ENCODE data around the gene MTHFS. TPM values are rescaled to one million over a fixed set of nuclear protein-coding genes. Genes with fewer than 3 reads are reported as not detected.

Gene MTHFS
- polyA plus RNA-seq, 1 donor from 2014 or later, result 61.3 TPM

DNA sequence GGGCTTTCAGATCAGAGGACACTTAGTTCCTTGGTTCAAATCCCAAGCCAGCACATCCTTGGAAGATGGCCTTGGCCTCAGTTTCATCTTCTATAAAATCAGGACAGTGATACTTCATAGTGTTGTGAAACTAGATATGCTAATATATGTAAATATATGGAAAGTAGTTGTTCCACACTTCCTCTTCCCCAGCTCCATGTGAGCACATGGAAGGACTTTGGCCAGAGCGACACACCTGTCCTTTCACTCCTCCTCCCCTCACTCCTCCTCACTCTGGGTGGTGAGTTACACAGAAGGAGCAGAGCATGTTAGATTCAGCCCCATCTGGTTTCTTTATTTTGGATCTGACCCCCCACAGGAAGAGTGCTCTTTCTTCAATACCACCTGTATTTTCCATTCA lies 65.2 kb downstream of the MTHFS start:
- no peak overlapping the region for H3K4me3 Mint-ChIP-seq
- H3K36me3 Mint-ChIP-seq, result peaks cover 12% of the 10 kb centered on the region
- no peaks in the 10 kb centered on the region for H3K4me1 Mint-ChIP-seq
- H3K9me3 Mint-ChIP-seq, result peaks cover 0 to 5% (median 0%) of the 10 kb centered on the region in 3 donors
- no peak overlapping the region for H3K27ac Mint-ChIP-seq
- no peaks in the 10 kb centered on the region for H3K27me3 Mint-ChIP-seq

DNA sequence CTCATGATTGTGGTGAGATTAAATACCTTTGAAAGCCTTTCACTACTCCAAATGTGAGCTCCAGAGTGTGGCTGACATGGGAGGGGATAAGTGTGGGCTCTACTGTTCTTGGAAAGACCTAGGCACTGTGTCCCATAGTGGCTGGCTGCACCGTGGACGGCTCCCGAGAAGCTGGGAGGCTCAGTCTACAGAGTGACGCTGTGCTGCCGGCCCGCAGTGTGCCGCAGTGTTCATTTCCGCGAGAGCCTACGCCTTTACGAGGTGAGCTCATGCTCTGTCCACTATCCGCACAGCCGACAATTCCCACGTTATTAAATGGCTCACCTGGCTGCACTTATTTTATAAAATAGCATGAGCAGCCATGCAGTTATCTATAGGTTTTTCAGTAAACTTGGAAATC lies 66.9 kb downstream of the MTHFS start:
- Mint-ChIP-seq H3K4me1 (no peaks in the 10 kb centered on the region), H3K36me3 (peaks cover 13% of the 10 kb centered on the region), H3K27ac (peak overlapping the region in 1 of 3 donors; percentile 52), H3K4me3 (no peak overlapping the region), H3K9me3 (peaks cover 0 to 5% (median 0%) of the 10 kb centered on the region in 3 donors), H3K27me3 (no peaks in the 10 kb centered on the region)

DNA sequence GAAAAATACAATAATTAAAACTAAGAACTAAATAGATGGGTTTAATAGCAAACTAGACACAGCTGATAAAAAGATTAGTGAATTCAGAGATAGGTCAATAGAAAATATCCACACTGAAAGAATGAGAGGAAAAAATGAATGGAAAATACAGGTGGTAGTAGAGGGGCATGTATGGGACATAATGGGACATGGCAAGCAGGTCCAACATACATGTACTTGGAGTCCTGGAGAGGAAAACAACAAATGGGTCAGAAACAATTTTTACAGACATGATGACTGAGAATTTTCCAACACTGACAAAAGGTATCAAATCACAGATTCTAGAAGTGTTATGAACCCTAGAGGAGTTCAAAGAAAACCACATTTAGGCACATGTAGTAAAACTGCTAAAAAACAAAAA lies 68.4 kb downstream of the MTHFS start:
- H3K9me3 Mint-ChIP-seq, result peaks cover 0 to 5% (median 0%) of the 10 kb centered on the region in 3 donors
- no peaks in the 10 kb centered on the region for H3K4me1 Mint-ChIP-seq
- no peaks in the 10 kb centered on the region for H3K27me3 Mint-ChIP-seq
- H3K4me3 Mint-ChIP-seq, result no peak overlapping the region
- no peak overlapping the region for H3K27ac Mint-ChIP-seq
- peaks cover 9% of the 10 kb centered on the region for H3K36me3 Mint-ChIP-seq

DNA sequence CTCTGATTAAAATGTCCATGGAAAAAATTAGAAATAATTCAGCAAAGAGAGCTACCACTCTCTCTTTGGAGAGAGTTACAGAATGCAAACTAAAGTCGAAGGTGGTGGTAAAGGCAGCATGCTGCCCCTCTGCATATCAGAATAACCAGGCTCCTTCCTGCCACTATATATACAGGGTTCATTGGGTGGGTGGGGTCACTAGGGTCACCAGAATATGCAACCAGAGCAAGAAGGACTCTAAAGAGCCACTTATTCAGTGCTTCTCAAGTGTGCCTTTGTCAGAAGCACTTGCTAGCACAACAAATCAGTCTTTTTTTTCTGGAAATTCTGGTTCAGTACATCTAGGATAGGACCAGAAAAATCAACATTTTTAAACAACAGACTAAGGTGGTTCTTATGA lies 70.0 kb downstream of the MTHFS start:
- H3K27ac Mint-ChIP-seq, result no peak overlapping the region
- H3K9me3 Mint-ChIP-seq, result peaks cover 0 to 5% (median 0%) of the 10 kb centered on the region in 3 donors
- H3K27me3 Mint-ChIP-seq, result no peaks in the 10 kb centered on the region
- H3K4me1 Mint-ChIP-seq, result no peaks in the 10 kb centered on the region
- H3K4me3 Mint-ChIP-seq, result no peak overlapping the region
- peaks cover 7% of the 10 kb centered on the region for H3K36me3 Mint-ChIP-seq

DNA sequence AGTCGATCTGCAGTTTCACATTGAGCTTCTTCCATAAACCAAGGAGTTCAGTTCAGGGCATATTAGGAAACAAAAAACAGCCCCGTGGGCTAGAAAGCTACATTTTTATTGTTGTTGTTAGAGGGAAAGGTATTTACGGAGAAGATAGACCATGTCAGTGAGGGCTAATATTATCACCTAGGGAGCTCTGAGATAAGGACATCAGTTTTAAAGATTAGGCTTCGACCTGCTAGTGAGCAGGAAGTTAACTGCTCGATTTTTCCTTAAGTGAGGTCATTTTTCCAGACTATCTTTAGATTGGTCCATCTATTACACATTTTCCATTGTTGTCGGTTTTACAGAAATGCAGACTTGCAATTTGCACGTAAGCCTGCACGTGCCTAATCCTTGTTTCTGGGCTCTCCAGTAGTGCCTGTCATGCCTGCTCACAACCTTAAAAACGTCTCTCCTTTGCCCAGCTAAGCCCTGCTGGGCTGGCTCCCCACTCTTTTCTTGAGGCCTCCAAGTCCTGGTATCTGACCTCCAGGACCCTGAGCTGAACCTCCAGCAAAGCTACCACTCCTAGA lies 72.6 kb downstream of the MTHFS start:
- Mint-ChIP-seq H3K4me1 (no peaks in the 10 kb centered on the region), H3K36me3 (peaks cover 7% of the 10 kb centered on the region), H3K27ac (no peak overlapping the region), H3K9me3 (peaks cover 5 to 13% (median 7%) of the 10 kb centered on the region in 3 donors), H3K4me3 (no peak overlapping the region), H3K27me3 (no peaks in the 10 kb centered on the region)

DNA sequence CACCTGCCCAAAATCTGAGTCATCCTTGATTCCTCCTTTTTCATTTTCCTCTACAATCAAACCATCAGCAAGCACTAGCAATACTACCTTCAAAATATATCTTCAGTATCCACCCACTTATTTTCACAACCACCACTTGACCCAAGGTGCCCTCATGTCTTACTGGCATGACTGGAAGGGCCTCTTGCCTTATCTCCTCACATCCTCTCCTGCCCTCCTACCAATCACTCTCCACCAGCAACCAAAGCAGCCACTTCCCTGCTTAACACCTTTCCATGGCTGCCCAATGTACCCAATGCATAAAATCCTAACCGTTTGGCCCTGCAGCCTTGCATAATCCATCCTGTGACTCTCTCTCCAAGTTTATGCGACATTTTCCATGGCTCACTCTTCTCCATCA lies 76.0 kb downstream of the MTHFS start:
- Mint-ChIP-seq H3K4me1 (no peaks in the 10 kb centered on the region), H3K27me3 (no peaks in the 10 kb centered on the region), H3K4me3 (no peak overlapping the region), H3K36me3 (no peaks in the 10 kb centered on the region), H3K9me3 (peaks cover 5 to 8% (median 8%) of the 10 kb centered on the region in 3 donors), H3K27ac (no peak overlapping the region)

DNA sequence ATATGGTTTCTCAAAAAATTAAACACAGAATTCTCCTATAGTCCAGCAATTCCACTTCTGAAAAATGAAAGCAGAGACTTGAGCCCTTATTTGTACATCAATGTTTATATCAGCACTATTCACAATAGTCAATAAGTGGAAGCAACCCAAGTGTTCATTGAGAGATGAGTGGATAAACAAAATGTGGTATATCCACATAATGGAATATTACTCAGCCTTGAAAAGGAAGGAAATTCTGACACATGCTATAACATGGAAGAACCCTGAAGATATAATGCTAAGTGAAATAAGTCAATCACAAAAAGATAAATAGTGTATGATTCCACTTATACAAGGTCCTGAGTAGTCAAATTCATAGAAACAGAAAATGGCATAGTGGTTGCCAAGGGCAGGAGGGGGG lies 76.6 kb downstream of the MTHFS start:
- no peaks in the 10 kb centered on the region for H3K4me1 Mint-ChIP-seq
- H3K4me3 Mint-ChIP-seq, result no peak overlapping the region
- H3K27ac Mint-ChIP-seq, result no peak overlapping the region
- H3K27me3 Mint-ChIP-seq, result no peaks in the 10 kb centered on the region
- H3K9me3 Mint-ChIP-seq, result peaks cover 5 to 8% (median 8%) of the 10 kb centered on the region in 3 donors
- no peaks in the 10 kb centered on the region for H3K36me3 Mint-ChIP-seq

DNA sequence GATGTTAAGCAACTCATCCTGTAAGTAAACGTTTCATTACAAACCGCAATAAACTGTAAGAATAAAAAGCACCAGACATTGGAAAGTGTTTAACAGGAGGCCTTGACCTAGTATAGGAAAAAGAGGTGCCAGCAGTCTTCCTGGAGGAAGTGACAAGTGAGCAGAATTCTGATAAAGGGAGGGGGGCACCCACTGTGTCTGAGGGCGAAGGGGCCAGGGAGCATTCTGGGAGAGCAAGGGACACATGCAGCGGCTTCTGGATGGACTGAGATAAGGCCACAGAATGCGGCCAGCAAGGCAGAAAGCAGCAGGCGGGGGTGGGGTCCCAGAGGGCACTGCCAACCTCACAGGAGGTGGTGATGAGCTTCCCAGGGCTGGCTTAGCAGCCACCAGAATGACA lies 80.2 kb downstream of the MTHFS start:
- Mint-ChIP-seq H3K4me1 (no peaks in the 10 kb centered on the region), H3K9me3 (peaks cover 7 to 8% (median 8%) of the 10 kb centered on the region in 3 donors), H3K36me3 (peaks cover 2% of the 10 kb centered on the region), H3K27me3 (no peaks in the 10 kb centered on the region), H3K27ac (no peak overlapping the region), H3K4me3 (no peak overlapping the region)

DNA sequence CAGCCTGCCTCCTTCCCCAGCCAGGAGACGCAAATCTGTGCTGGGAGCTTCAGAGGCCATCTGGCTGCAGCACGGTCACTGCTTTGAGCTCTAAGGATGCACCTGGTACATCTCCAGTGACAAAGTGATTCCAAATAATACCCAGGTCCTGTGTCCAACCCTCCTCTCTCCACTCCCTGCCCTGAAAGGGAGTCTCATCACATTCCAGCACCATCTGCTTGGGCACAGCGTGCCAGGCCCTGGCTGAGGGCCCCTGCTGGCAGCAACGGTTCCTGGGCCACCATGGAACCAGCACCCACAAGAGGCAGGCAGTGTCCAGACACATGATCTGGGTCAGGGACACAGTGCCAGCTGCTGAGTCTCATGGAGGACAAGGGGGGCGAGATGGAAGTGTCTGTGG lies 81.3 kb downstream of the MTHFS start:
- peaks cover 2% of the 10 kb centered on the region for H3K36me3 Mint-ChIP-seq
- no peak overlapping the region for H3K4me3 Mint-ChIP-seq
- H3K27me3 Mint-ChIP-seq, result no peaks in the 10 kb centered on the region
- H3K27ac Mint-ChIP-seq, result no peak overlapping the region
- no peaks in the 10 kb centered on the region for H3K4me1 Mint-ChIP-seq
- peaks cover 3 to 8% (median 4%) of the 10 kb centered on the region in 3 donors for H3K9me3 Mint-ChIP-seq

DNA sequence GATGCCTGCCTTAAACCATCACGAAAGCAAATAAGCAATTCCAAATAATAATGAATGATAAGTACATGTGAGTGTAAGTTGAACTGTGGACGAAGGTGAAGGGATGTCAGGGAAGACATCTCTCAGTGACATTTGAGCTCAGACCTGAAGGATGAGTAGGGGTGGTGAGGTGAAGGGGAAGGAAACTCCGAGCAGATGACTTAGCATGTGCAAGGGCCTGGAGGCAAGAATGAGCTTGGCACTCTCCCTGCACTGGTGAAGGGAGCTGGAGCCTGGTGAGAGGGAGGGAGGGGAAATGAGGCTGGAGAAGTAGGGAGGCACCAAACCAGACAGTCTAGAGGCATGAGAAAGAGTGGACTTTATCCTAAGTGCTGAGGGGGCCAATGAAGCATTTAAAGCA lies 84.3 kb downstream of the MTHFS start:
- peaks cover 0 to 4% (median 1%) of the 10 kb centered on the region in 3 donors for H3K9me3 Mint-ChIP-seq
- peaks cover 5% of the 10 kb centered on the region for H3K36me3 Mint-ChIP-seq
- no peak overlapping the region for H3K4me3 Mint-ChIP-seq
- H3K27me3 Mint-ChIP-seq, result no peaks in the 10 kb centered on the region
- H3K27ac Mint-ChIP-seq, result peak overlapping the region in 1 of 3 donors; percentile 23
- H3K4me1 Mint-ChIP-seq, result peaks cover 0 to 2% (median 0%) of the 10 kb centered on the region in 3 donors

DNA sequence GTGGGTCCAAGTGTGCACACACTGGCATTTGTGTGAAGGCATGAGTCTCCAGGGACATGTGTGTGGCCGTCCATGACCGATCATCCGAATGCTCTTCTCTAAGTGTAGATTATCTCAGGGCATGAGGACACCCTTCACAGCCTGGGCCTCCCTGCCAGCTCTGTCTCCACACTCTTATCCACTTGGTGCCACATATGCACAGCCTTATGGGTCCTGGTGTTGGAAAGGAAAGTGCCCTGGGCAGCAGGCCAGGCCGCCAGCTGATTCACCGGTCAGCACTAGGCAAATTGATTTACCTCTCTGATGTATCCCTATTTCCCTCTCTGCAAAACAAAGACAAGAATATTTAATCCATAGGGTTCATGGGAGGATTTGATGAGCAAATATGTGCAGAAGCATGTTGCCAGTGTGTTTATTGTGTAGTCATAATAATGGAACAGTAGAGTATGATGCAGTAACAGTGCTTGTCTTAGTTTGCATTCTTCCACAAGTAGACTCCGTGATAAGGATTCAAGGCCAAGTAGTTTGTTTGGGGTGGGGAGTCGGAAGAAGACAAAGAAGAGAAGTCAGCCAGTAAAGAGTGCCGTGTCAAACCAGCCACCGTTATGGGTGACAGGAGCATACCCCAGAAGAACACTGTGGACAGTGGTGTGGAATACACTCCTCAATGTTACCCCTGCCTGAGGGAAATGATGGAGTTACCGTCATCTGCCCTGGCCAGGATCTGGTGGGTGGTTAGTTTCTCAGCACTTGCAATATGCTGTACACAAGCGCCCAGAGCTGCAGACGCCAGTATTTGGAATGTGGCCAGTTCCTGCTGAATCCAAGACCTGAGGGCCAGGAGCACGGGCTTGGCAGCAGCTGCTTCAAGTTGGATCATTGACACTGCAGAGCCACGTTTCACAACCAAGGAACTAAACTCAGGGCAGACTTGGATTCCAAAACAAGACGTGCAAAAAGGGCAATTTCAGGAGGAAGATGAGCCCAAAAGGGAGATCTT lies 85.1 kb downstream of the MTHFS start:
- H3K27ac Mint-ChIP-seq, result peak overlapping the region in 1 of 3 donors; percentile 46
- H3K36me3 Mint-ChIP-seq, result peaks cover 5% of the 10 kb centered on the region
- peaks cover 0 to 4% (median 1%) of the 10 kb centered on the region in 3 donors for H3K9me3 Mint-ChIP-seq
- H3K4me3 Mint-ChIP-seq, result no peak overlapping the region
- H3K27me3 Mint-ChIP-seq, result no peaks in the 10 kb centered on the region
- H3K4me1 Mint-ChIP-seq, result peaks cover 0 to 2% (median 0%) of the 10 kb centered on the region in 3 donors

DNA sequence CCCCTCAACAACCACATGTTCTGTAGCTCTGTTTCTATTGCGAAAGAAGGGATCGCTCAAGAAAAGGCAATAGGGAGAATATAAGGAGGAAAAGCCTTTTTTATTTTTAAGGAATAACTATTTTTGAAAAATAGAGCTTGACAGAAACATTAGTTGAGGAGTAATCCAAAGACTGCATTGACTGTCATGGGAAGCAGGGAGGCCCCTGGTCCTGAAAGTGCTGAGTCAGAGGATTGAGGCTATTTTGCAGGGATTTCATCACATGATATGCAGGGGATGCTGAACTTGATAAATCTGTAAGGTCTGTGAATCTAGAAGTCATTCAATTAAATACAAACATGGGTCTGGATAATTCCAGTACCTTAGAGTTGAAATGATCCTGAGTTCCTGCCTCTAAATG lies 92.0 kb downstream of the MTHFS start:
- peaks cover 0 to 2% (median 2%) of the 10 kb centered on the region in 3 donors for H3K4me1 Mint-ChIP-seq

DNA sequence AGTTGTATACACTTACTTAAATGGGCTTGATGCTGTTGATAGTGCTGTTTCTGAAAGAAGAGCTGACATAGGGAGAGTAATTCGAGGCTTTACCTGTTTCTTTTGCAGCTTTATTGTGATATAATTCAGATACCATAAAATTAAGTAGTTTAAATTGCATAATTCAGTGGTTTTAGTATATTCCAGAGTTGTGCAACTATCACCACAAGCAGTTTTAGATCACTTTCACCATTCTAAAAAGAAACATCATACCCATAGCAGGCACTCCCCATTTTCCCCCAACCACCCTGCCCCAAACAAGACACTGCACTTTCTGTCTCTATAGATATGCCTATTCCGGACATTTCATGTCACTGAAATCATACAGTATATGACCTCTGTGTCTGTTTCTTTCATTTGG lies 98.5 kb downstream of the MTHFS start:
- H3K4me1 Mint-ChIP-seq, result no peaks in the 10 kb centered on the region
- H3K27ac Mint-ChIP-seq, result no peak overlapping the region
- H3K4me3 Mint-ChIP-seq, result no peak overlapping the region
- peaks cover 3% of the 10 kb centered on the region for H3K27me3 Mint-ChIP-seq
- no peaks in the 10 kb centered on the region for H3K36me3 Mint-ChIP-seq
- no peaks in the 10 kb centered on the region for H3K9me3 Mint-ChIP-seq

More for the DNA sequence above, 92.0 kb downstream of the MTHFS start:
- no peak overlapping the region for H3K4me3 Mint-ChIP-seq
- H3K36me3 Mint-ChIP-seq, result peaks cover 3% of the 10 kb centered on the region
- H3K9me3 Mint-ChIP-seq, result peaks cover 0 to 4% (median 0%) of the 10 kb centered on the region in 3 donors
- peaks cover 6% of the 10 kb centered on the region for H3K27me3 Mint-ChIP-seq
- no peak overlapping the region for H3K27ac Mint-ChIP-seq

All from IgD-negative memory B cell (primary cell).